ENCODE measurements around the gene PLEKHG4B. TPM values are rescaled to one million over a fixed set of nuclear protein-coding genes. Genes with fewer than 3 reads are reported as not detected.

The PLEKHG4B gene
- total and polyA plus RNA-seq, 2 of the 8 experiments (the other 6 are each of a cell fraction or from before 2014, with no cell fraction given) = 31.1 to 43.6 TPM

DNA sequence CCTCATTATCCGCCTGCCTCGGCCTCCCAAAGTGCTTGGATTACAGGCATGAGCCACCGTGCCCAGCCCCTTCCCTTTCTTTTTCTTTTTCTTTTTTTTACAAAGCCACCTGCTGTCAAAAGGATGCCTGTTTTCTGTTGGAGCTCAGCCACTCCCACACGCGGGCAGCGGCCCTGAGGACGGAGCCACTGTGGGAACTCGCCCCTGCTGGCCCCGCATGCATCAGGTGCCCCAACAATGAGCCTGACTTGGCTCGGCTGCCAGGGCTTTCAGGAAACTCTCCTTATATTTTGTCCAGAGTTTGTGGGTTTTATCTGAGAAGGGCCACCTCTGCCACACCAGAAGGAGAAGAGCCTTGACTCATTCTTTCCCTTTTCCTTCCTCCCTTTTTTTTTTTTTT is 62.3 kb downstream of the PLEKHG4B start:
- no peak for FAIRE-seq
- TF ChIP-seq EP300 (IDR thresholded peaks at IDR 0.05; ENCODE audit: borderline replicate concordance in 1 of 2, low read depth in 2 of 2, low read length in 2 of 2) (no peak), TEAD4 (IDR thresholded peaks at IDR 0.05; ENCODE audit: low read depth, low read length) (no peak), CBX5 (IDR thresholded peaks at IDR 0.05; ENCODE audit: low read depth, low read length) (no peak), JUN (IDR thresholded peaks at IDR 0.05; ENCODE audit: low read depth, low read length) (no peak), CHD2 (IDR thresholded peaks at IDR 0.05; ENCODE audit: low read length) (no peak), TAF7 (optimal IDR thresholded peaks at IDR 0.05; ENCODE audit: borderline replicate concordance, low read depth, low read length) (no peak), POU5F1 (IDR thresholded peaks at IDR 0.05; ENCODE audit: low read depth, low read length) (no peak), YY1 (IDR thresholded peaks at IDR 0.05; ENCODE audit: low read depth, low read length) (no peak), HDAC6 (IDR thresholded peaks at IDR 0.05; ENCODE audit: low read depth, low read length) (no peak), ZNF274 (IDR thresholded peaks at IDR 0.05; ENCODE audit: borderline replicate concordance, extremely low read depth, low read length) (no peak), SP2 (IDR thresholded peaks at IDR 0.05; ENCODE audit: low read length) (no peak), CHD1 (IDR thresholded peaks at IDR 0.05; ENCODE audit: low read depth, low read length) (no peak), JUND (IDR thresholded peaks at IDR 0.05; ENCODE audit: low read length) (no peak)
- TF ChIP-seq, protein P1, sequence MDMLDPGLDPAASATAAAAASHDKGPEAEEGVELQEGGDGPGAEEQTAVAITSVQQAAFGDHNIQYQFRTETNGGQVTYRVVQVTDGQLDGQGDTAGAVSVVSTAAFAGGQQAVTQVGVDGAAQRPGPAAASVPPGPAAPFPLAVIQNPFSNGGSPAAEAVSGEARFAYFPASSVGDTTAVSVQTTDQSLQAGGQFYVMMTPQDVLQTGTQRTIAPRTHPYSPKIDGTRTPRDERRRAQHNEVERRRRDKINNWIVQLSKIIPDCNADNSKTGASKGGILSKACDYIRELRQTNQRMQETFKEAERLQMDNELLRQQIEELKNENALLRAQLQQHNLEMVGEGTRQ (IDR thresholded peaks at IDR 0.05; ENCODE audit: low read length) = no peak

More for the DNA sequence above, 62.3 kb downstream of the PLEKHG4B start:
- H3K36me3 ChIP-seq (ENCODE audit: control insufficient read depth in 2 of 4, insufficient read depth in 4 of 4, low read length in 3 of 4) = peaks cover 12 to 71% (median 28%) of the 10 kb centered on the region in 4 experiments; a peak in 7 of 8 replicates
- H3K4me3 ChIP-seq (ENCODE audit: extremely low read depth in 1 of 4, insufficient read depth in 2 of 4, low read depth in 3 of 4, low read length in 4 of 4) = no peak overlapping the region
- no peak overlapping the region for H3K4ac ChIP-seq (replicated peaks; ENCODE audit: insufficient read length, low read depth, low read length)
- DNase-seq (ENCODE audit: low read depth in 1 of 2, low spot score in 2 of 2) = peak in 1 of 2 experiments; percentile 41
- no peaks in the 10 kb centered on the region; the same call in 1 of the 2 replicates for H3K79me1 ChIP-seq (ENCODE audit: low read depth, low read length)
- no peak overlapping the region for H3K56ac ChIP-seq (replicated peaks; ENCODE audit: insufficient read length, low read depth, low read length)
- H3K4me1 ChIP-seq (replicated peaks in 1 of 4; ENCODE audit: control insufficient read depth in 3 of 4, insufficient read depth in 4 of 4, low read length in 3 of 4) = peaks cover 0 to 2% (median 0%) of the 10 kb centered on the region in 4 experiments; a peak in 2 of 7 replicates
- 77% methylated on average over 7 of the region's 10 CpGs; no CpG with 5 or more reads in 1 of the 2 experiments for WGBS, 2 experiments (ENCODE audit: extremely low coverage in 1 of 2, insufficient coverage in 1 of 2, insufficient read length in 1 of 2, insufficient replicate concordance in 2 of 2, low coverage in 1 of 2, low lambda C conversion rate in 2 of 2, missing lambda C conversion rate in 1 of 2)
- no peak overlapping the region for H2AK5ac ChIP-seq (ENCODE audit: low read depth, low read length)
- H2BK12ac ChIP-seq (ENCODE audit: low read depth, low read length) = no peak overlapping the region
- CTCF ChIA-PET (ENCODE audit: partially characterized antibody) = interaction anchor here (0.7 to 1.0 kb wide), 2 partner anchors 8 to 10 kb away, joined by 3 to 4 read pairs; no protein-coding TSS in a partner anchor
- no peak overlapping the region for H3K23ac ChIP-seq (ENCODE audit: insufficient read length)
- H3K4me2 ChIP-seq (ENCODE audit: insufficient read depth in 1 of 2, low read depth in 2 of 2, low read length in 2 of 2) = no peak overlapping the region
- POLR2A ChIA-PET (ENCODE audit: partially characterized antibody) = interaction anchor here (1.4 to 4.2 kb wide), 2 partner anchors 10 to 63 kb away, joined by 3 to 15 read pairs; partner anchors contain the start of gene PLEKHG4B
- H3K27ac ChIP-seq (ENCODE audit: low read depth, low read length) = no peak overlapping the region
- no peak overlapping the region for H4K8ac ChIP-seq (ENCODE audit: extremely low read depth, insufficient read depth, low read length)
- no peak overlapping the region for H2BK15ac ChIP-seq (ENCODE audit: low read length)
- no peak overlapping the region for H4K91ac ChIP-seq (replicated peaks; ENCODE audit: insufficient read length, low read length)
- no peak overlapping the region for H2BK20ac ChIP-seq (ENCODE audit: low read length)
- H4K5ac ChIP-seq (ENCODE audit: insufficient read length, low read depth, low read length) = no peak overlapping the region
- H2BK5ac ChIP-seq (ENCODE audit: low read depth, low read length) = no peak overlapping the region
- no peak overlapping the region for H3K18ac ChIP-seq (ENCODE audit: extremely low read depth, low read length)
- H2BK120ac ChIP-seq (replicated peaks; ENCODE audit: low read depth, low read length) = no peak overlapping the region
- no peaks in the 10 kb centered on the region for H3K9me3 ChIP-seq (ENCODE audit: insufficient read depth in 2 of 2, low read depth in 1 of 2, low read length in 1 of 2)
- H2AFZ ChIP-seq (ENCODE audit: low read length) = no peak overlapping the region
- H3K9ac ChIP-seq (replicated peaks in 1 of 4; ENCODE audit: extremely low read depth in 1 of 4, low read depth in 3 of 4, low read length in 3 of 4) = no peak overlapping the region
- peaks cover 0 to 1% of the 10 kb centered on the region in 2 experiments for H4K20me1 ChIP-seq (replicated peaks in 1 of 2; ENCODE audit: control insufficient read depth in 1 of 2, insufficient read depth in 2 of 2, low read length in 2 of 2)
- no peaks in the 10 kb centered on the region for H3K27me3 ChIP-seq (replicated peaks in 1 of 4; ENCODE audit: control insufficient read depth in 3 of 4, extremely low read depth in 1 of 4, insufficient read depth in 3 of 4, low read length in 3 of 4)
- H3K14ac ChIP-seq (ENCODE audit: insufficient read length) = no peak overlapping the region
- no peaks in the 10 kb centered on the region for H3K79me2 ChIP-seq (ENCODE audit: control insufficient read depth in 1 of 2, insufficient read depth in 2 of 2, low read length in 2 of 2)
- no peaks in the 10 kb centered on the region for H3K23me2 ChIP-seq (ENCODE audit: low read depth, low read length)
